GM19324 (cell line): ENCODE data around the gene PPP2R5D.
"Not testable (repeated sequence)": the region's sequence is repeated elsewhere in the genome, so short reads cannot be mapped to it uniquely, and the experiment has no call there.

Source experiments
- ATAC-seq: cut with Tn5 transposase; IDR thresholded peaks from one replicate; pipeline ENCODE4 v1.9.1; 2021; ENCODE audit warnings: mild to moderate bottlenecking, moderate library complexity; ENCODE audit not compliant: unreplicated experiment, low FRiP score

The PPP2R5D gene

DNA sequence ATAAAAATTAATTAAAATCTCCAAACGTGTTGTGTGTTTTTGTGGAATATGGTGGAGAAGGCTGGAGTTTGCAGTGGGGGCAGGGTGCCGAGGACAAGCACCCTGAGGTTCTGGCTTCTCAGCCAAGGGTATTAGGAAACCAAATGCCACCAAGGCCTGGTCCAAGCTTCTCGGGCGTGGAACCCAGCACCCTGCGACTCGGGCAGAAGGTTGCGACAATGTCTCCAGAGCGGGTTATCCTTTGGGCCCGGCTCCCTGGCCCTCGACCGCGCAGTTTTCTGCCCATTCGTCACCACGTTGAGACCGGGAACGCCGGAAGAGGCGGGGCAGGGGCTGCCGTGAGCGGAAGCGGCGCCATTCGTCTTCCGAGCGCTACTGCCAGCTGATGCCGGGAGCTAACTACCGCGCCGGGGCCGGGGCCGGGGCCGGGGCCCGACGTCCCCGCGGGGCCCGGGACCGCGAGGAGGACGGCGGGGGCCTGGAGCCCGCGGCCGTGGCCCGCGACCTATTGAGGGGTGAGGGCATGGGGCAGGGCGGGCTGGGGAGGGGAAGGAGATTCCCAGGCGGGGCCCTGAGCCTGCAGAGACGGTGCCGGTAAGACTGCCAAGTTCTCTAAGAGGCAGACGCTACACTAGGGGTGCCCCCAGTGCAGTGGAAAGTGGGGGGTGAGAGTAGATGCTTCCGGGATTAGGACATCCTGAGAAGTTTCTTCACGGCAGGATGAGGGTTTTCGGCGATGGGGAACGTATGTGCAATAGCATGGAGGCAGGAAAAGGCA lies 37.1 kb downstream of the PPP2R5D start, which contains the start of gene RRP36:
TSS of gene RRP36 (plus strand) at position 354 of the 778 bp plus-strand sequence. CDS start at position 386, 32 bp downstream.
- ATAC-seq, result peak; percentile 68

DNA sequence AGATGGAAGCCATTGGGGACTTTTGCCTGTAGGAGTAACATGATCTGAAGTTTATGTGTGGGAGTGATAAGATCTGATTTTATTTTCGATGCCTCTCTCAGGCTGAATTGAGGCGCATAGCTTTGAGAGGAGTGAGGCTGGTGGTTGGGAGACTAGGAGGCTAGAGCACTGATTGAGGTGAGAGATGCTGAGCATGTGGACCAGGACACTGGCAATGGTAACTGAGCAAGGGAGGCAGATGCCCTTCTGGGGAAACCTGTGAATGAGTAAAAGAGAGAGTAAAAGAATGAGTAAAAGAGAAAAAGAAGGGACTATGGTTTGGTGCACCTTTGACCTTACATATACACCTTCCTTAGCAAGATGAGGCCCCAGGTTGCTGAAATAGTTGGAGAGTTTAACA lies 40.1 kb downstream of the PPP2R5D start:
- ATAC-seq, result no peak

DNA sequence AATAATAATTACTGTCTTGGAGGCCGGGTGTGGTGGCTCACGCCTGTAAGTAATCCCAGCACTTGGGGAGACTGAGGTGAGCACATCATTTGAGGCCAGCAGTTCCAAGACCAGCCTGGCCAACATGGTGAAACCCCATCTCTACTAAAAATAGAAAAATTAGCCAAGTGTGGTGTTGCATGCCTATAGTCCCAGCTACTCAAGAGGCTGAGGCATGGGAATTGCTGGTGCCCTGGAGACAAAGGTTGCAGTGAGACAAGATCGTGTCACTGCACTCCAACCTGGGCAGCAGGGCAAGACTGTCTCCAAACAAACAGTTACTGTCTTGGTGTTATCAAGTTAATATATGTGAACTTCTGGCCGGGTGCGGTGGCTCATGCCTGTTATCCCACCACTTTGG lies 42.0 kb downstream of the PPP2R5D start:
- no peak for ATAC-seq

DNA sequence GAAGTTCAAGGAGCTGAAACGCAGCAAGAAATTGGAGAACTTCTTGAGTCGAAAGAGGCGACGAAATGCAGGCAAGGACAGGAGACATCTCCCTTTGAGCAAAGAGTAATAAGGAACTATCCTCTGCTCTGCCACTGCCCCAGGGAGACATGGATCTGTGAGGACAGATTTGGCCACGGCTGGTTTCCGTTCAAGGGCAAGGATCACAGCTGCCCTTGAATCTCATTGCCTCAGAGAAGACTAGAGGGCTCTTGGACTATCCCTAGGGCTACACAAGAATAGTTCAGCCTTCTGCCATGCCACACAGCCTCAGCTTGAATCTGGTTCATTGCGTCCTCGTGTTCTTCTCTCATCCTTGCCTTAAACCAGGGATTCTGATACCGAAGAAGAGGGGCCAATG lies 44.8 kb downstream of the PPP2R5D start:
- ATAC-seq, result no peak

DNA sequence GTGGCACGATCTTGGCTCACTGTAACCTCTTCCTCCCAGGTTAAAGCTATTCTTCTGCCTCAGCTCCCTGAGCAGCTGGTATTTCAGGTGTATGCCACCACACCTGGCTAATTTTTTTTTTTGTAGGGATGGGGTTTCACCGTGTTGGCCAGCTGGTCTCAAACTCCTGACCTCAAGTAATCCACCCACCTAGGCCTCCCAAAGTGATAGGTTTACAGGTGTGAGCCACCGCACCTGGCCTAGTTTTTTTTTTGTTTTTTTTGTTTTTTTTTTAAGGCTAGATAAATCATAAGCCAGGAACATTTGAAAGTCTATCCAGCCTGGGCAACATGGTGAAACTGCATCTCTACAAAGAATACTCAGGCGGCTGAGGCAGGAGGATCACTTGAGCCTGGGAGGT lies 48.0 kb downstream of the PPP2R5D start:
- ATAC-seq, result no peak

DNA sequence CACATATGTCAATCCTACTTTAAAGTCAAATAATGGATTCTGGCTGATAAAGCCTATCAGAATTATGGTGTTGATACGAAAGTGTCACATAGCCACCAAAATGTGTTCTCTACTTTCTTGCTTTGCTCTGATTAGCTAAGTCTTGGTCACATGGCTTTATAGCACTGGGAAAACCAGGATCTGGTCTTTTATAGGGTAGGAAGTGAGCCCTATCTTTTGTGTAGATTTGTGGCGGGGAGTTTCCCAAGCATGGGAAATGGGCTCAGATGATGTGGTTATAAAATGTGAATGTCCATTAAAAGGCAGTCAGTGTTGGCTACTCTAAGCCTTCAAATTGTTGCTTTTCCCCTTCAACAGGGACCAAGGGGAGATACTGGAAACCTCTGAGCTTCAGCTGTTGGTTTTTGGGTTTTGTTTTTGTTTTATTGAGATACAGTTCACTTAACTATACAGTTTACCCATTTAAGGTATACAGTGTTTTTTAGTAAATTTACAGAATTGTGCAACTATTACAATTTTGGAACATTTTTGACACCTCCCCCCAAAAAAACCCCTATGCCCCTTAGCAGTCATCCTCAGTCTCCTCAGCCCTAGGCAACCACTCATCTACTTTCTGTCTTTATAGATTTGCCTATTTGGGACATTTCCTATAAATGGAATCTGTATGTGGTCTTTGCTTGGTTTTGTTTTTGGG lies 49.3 kb downstream of the PPP2R5D start:
- no peak for ATAC-seq

DNA sequence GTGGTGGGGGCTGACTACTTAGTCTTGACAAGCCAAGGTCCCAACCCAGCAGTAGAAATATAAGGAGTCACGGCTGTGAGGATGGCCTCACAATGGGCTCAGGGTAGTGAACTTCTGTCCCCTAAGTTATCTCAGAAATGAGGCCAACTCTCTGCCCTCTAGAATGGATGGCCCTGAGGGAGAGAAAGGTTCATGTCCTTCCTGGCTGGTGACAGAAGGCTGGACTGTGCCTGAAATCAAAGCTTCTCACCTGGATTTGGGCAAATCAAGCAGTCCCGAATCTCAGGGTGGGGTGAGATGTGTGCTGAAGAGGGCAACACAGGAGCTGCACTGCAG lies 49.8 kb downstream of the PPP2R5D start:
- no peak for ATAC-seq

DNA sequence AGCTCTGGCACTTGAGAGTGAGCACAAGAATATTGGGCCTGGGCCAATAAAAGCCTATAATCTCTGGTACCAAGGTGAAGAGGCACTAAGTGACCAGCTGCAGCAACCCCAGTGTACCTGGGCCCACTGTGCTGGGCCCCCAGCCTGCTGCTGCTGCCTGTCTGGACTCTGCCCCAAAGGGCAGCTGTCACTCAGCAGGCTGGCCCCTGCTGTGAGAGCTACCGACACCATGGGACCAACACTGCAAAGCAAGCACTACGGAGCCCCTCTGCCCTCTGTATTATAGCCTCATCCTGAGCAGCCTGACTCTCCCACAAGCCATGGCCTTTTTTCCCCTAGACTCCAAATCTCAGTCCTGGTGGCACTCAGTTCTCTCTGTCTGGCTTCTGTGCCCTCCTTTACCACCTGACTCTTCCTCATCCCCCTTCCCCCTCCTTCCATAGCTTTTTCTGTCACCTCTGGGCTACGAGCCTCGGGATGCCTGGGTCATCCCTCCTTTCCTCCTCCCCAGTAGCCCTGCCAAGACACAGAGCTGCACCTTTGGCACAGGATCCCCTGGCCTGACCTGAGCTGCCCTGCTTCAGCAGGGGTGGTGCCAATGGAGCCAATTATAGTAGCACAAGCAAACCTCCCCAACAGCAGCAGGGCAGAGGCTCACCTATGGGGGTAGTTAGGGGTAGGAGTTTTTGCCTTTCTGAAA lies 51.3 kb downstream of the PPP2R5D start:
- ATAC-seq, result no peak

DNA sequence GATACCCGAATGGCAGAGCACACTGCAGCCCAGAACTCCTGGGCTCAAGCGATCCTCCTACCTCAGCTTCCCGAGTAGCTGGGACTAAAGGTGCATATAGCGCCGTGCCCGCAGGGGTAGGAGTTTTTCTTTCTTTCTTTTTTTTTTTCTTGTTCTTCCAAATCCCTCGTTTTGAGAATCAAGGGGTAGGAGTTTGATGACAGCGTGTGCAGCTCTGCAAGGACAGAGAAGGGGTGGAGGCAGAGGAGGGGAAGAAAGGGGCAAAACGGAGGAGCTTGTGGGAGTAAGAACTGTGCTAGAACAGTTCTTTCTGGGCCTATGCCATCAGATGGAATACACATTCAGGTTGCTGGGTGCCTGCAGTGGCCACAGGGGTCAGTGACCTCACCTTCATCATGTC lies 52.3 kb downstream of the PPP2R5D start:
- ATAC-seq, result no peak

DNA sequence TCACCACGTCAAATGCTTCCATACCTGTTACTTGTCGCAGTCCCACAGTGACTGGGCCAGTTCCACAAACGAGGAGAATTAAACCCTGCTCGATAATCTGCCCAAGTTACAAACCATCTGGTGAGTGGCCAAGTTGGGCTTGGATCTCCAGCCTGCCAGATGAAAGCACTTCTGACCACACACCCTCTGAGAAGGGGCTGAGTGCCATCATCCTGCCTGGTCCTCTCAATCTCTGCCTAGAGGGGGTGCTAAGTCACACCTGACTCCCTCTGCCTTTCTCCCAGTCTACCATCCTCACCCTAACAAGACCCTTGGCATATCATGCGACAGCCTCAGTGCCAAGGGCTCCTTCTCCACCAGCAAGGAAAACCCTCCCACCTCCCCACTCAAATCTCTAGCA lies 52.8 kb downstream of the PPP2R5D start:
- ATAC-seq, result no peak

DNA sequence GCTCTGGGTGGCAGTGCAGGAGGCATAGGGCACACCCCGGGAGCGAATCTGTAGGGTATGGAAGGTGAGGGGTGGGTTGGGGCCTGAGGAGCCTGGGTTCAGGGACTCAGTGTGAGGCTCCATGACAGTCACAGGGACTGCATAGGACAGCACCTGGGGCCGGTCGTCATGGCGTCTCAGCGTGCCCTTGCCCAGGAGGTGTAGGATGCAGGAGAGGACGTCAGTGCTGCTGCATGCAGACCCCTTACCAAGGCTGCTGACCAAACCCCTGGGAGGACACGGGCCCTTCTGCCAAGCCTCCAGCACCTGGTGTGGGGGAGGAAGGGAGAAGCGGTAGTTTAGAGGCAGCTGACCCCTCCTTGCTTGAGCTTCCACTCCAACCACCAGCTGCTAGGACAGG lies 53.3 kb downstream of the PPP2R5D start:
- no peak for ATAC-seq

DNA sequence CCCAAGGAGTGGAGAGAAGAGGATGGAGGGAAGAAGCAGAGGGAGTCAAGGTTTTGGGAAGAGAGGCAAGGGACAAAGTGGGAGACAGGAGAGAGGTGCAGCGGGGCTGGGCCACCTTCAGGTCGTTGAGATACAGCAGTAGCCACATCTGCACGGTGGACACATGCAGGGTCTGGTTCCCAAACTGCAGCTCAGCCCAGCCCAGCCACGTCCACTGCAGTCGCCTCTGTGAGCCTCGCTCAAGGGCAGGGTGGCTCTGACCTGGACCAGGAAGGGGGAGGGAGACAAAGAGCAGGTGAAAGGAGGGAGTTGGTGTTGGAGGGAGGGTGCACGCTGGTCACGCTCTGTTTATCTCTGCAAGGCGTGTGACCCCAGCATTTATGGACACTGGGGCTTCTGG lies 54.4 kb downstream of the PPP2R5D start:
- ATAC-seq, result no peak

DNA sequence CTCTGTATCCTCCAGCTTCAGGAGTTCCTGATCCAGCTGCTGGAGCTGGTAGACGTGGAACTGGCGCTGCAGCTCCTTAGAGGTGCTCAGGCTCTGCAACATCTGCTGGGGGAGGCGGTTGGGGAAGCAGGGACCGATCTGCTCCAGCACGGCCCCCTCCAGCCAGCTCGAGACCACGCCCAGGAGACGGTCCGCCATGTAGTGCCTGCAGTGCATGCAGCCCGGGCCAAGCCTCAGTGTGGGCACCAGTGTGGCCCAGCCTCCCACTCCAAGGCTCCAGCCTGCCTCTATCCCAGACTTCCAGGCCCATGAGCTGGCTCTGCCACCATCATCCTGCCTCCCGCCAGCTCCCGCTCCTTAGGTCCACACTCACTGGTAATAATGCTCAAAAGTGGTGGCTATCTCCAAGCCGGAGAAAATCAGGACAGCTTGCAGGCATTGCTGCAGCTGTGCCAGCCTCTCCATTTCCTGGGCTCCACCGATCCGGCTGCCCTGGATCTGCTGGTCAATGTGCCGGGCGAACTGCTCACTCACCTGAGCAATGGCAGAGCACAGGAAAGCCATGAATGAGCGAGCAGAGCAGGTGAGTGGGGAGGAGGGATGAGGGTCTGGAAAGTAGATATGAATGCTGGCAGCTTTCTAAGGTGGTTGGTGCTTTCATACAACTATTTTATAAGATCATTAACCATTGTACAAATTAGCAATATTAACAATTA lies 56.3 kb downstream of the PPP2R5D start:
- ATAC-seq, result no peak

DNA sequence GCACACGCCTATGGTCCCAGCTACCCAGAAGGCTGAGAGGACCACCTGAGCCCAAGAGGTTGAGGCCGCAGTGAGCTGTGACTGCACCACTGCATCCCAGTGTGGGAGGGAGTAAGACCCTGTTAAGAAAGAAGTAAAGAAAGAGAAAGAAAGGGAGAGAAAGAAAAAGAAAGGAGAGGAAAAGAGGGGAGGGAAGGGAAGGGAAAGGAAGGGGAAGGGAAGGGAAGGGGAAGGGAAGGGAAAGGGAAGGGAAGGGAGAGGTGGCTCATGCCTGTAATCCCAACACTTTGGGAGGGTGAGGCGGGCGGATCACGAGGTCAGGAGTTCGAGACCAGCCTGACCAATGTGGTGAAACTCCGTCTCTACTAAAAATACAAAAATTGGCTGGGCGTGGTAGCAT lies 57.1 kb downstream of the PPP2R5D start:
- ATAC-seq, result not testable (repeated sequence)

DNA sequence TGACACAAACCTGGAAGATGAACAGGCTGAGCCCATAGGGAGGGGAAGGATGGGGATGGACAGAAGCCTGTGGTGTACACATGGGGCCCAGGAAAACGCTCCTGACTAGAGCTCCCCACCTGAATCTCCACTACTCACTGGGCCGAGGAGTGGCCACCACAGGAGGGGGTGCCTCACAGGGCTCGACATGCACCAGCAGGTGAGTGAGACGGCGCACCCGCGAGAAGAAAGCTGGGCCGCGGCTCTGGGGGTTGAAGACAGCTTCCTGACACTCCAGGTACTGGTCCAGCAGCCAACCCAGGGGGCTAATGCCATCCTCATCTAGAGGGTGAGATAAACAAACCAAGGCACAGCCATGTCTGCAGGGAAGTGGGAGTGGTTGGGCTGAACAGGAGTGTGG lies 58.9 kb downstream of the PPP2R5D start:
- ATAC-seq, result no peak

DNA sequence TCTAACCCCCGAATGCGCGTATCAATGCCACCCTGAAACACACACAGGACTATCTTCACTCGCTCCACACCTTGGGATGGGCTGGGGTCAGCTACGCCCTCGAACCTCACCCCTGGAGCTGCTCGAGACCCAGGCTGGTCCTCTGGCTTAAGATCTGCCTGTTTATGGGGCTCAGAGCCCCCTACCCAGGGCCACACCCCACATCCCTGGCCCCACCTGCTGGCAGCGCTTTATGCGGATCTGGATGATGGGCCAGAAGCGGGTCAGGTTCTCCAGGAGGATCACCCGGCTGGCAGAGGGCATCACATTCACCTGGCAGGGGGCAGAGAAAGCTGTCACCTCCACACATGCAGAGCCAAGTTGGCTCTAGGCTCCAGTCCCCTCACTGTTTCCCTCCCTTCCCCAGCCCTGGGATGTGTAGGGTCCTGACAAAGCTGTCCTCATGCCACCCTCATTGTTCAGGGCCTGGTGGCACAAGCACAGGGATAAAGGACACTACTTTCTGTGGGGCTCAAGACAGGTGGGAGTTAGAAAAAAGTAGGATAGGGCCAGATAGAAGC lies 61.1 kb downstream of the PPP2R5D start:
- no peak for ATAC-seq

DNA sequence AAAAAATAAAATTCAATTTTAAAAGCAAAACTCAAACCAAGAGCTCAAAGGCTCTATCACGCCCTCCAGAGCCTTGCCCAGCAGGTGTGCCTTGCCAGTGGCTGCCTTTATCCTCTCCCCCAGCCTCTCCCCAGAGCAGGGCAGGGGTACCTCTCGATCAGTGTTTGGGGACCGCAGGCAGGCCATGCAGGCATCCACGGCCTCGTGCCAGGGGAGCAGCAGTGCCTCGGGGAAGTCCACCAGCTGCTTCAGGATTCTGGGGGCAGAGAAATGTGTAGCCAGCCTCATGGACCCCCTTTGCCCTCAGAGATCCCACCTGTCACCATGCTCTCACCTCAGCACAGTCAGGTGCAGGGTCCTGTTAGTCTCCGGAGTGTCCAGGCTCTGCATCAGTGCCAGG lies 63.6 kb downstream of the PPP2R5D start:
- no peak for ATAC-seq

DNA sequence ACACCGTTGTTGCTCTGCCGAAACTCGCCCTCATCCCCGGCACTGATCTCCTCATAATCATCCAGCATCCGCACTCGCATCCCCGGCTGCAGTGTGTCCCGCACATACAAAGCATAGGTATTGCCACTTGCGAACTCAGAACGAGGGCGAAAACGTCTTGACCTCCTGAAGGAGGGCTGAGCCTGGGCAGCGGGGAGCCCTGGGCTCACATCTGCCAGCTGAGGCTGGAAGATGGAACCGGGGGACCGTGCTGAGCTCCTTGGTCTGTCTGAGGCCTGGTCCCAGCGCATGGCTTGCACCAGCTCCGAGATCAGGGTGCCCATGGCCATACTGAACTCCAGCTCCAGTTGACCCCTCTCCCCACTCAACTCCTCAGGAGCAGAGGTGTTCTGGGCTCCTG lies 66.6 kb downstream of the PPP2R5D start:
- ATAC-seq, result no peak

DNA sequence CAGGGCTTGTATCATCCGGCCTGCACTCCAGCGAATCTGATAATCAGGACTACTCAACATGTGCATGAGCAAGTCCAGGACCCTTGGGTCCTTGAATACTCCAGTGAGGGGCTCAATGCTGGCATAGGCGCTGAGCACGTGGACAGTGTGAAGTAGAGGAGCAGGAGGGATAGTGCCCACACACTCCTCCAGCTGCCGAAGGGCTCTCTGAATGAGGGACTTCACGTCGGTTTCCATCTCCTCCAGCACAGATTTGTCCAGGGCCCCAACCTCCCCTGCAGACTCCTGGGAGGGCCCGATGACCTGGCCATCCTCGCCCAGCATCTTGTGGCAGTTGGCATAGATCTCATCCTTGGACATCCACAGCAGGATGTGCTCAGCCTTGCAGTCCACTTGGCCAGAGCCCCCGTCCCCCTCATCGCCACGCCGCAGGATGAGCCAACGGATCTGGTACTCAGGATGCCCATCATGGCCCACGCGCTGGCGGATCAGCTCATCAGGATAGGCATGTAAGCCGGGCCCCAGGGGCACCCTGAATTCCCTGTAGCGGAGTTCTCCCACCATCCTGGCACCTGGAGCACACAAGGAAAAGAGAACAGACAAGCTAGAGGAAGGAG lies 68.0 kb downstream of the PPP2R5D start:
- ATAC-seq, result no peak

DNA sequence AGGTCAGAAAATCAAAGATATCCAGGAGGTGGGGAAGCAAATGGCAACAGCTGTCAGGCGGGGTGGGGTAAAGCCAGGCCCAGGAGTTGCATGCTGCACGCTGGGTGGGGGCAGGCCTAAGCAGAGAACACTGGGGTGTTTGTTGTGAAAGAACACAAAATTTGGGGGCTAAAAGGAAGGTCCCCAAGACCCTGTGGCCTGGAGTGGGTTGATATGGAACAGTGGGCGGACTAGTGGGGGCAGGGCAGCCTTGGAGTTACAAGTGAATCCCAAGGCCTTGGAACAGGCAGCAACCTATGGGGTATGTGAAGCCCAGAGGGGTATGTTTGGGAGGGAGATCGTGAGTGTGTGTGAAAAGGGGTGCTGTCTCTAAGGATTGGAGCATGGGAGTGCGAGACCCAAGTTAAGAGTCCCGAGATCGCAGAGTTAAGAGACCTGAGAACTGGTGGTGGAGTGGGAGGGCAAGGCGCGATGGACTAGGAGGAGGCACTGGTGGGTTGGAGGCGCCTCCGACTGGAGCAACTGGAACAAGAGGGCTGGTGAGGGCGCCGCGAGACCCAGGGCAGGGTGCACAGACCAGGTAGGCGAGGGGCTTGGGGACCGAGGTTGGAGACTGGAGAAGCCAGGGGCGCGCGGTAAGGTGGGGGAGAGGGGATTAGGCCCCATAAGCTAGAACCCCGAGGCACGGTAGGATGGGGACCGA lies 68.6 kb downstream of the PPP2R5D start:
- ATAC-seq, result peak; percentile 12
